ENCODE results near the gene TMEM259.

DNA sequence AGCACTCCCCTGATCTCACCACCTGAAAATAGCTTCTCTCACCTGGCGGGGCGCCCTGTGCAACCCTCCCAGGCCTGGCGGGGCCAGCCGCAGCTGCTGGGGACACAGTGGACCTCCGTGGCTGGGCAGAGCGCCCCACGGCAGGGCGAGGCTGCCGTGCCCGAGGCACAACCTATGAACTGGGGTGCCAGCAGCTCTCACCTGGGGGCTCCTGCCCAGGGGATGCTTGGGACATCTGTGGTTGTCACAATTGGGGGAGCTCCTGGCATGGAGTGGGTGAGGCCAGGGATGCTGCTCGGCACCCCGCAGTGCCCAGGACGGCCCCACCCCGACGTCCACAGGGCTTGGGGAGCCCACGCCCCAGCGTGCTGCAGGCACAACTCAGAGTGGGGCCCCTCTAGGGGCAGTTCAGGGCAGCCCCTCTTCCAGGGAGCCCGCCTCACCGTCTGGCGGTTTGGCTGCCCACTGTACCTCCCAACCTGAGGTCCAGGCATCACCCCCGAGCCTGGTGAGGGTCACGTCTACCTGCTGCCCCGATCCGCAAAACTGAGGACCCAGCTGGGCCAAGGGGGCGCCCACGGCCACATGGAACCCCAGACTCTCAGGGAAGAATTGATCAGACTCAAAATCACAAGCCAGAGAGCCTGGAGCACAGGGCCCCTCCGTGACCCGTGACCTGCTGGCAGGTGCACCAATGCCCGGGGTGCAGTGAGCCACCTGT is 5.7 kb downstream of the TMEM259 start:
- TF ChIP-seq EP300 (IDR thresholded peaks at IDR 0.05; ENCODE audit: low read depth in 2 of 2, low read length in 2 of 2) = no peak
- TF ChIP-seq EP300 (CRISPR knock-in tag; IDR thresholded peaks at IDR 0.05; ENCODE audit: borderline replicate concordance) = no peak
- TF ChIP-seq, protein P1, sequence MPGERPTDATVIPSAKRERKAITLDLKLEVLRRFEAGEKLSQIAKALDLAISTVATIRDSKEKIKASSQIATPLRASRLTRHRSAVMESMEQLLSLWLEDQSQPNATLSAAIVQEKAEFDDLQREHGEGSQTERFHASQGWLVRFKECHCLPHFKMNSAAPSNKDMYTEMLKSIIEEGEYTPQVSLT (CRISPR knock-in tag; IDR thresholded peaks at IDR 0.05; ENCODE audit: borderline replicate concordance, low read depth) = no peak
- TF ChIP-seq RARA (CRISPR knock-in tag; IDR thresholded peaks at IDR 0.05) = no peak
- TF ChIP-seq SMAD3 (CRISPR knock-in tag; IDR thresholded peaks at IDR 0.05) = no peak

All from HepG2 (cell line).